Mesothelial cell of epicardium (in vitro differentiated cells): ENCODE measurements around the gene SH2D6. TPM values are rescaled to one million over a fixed set of nuclear protein-coding genes. Genes with fewer than 3 reads are reported as not detected.
"Not testable (repeated sequence)": the region's sequence is repeated elsewhere in the genome, so short reads cannot be mapped to it uniquely, and the experiment has no call there.

Experiments used
- DNase-seq, 2 experiments: peaks; one replicate each; pipeline ENCODE4 v3.0.0; 2021; ENCODE audit warnings: low spot score in 2 of 2; ENCODE audit not compliant: unreplicated experiment in 2 of 2
- H3K27ac Mint-ChIP-seq: 2 replicates; pipeline ENCODE4 v1.8.0; 2021; ENCODE audit warnings: mixed read lengths
- H3K27me3 Mint-ChIP-seq: 2 replicates; pipeline ENCODE4 v1.8.0; 2021; ENCODE audit warnings: low read depth, mixed read lengths
- H3K36me3 Mint-ChIP-seq: 2 replicates; pipeline ENCODE4 v1.8.0; 2021; ENCODE audit warnings: mixed read lengths
- H3K4me1 Mint-ChIP-seq: 2 replicates; pipeline ENCODE4 v1.8.0; 2021; ENCODE audit warnings: mixed read lengths
- H3K4me3 Mint-ChIP-seq: 2 replicates; pipeline ENCODE4 v1.8.0; 2021; ENCODE audit warnings: mild to moderate bottlenecking, moderate library complexity, mixed read lengths
- H3K9me3 Mint-ChIP-seq: 2 replicates; pipeline ENCODE4 v1.8.0; 2021; ENCODE audit warnings: mixed read lengths
- total RNA-seq: library from RNA; stranded (reverse); gene quantifications from 3 replicates; pipeline ENCODE4 v1.2.1, GENCODE V29; 2021
- TF ChIP-seq, protein P1 (sequence below): fragments of 200-600 bp; sonication (generic); IDR thresholded peaks from one replicate; pipeline ENCODE4 v1.5.0; 2021; ENCODE audit warnings: antibody characterized with exemption; ENCODE audit not compliant: unreplicated experiment

The SH2D6 gene
- total RNA-seq, 1 donor from 2014 or later: 0.38 TPM

DNA sequence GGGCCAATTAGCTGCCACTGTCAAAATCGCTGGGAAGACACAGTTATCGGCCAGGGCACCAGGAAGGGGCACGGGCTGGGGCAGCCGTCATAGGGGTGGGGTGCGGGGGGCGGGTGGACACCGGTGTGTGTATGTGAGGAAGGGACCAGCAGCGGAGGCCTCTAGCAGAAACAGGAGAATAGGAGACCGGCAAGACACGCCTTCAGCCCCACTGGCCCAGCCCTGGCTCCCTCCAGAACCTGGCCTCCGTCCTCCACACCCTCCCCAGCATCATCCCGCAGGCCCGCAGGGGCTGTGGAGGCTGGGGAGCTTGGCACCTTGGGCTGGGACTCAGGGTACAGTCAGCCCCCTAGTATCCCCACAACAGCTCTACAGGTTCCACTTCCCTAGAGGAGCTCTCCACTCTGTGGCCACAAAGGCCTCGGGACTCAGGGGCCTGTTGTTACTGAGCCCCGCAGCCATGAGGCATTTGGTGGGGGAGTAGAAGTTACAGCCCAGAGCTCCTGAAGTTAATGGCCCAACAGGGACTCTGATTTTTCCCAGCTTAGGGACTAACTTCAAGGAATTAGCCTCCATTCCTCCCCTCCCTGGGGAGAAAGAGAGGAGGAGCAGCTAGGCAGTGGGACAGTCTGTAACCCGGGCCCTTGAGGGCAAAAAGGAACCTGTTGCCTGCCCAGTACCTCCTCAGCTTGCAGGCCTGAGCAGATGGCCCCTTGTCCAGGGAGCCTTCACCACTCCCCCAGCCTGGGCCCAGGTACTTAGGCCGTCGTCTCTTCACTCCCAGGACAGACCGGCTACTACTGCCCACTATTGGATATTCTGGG, 19.9 kb downstream of the SH2D6 start:
- TF ChIP-seq, protein P1, sequence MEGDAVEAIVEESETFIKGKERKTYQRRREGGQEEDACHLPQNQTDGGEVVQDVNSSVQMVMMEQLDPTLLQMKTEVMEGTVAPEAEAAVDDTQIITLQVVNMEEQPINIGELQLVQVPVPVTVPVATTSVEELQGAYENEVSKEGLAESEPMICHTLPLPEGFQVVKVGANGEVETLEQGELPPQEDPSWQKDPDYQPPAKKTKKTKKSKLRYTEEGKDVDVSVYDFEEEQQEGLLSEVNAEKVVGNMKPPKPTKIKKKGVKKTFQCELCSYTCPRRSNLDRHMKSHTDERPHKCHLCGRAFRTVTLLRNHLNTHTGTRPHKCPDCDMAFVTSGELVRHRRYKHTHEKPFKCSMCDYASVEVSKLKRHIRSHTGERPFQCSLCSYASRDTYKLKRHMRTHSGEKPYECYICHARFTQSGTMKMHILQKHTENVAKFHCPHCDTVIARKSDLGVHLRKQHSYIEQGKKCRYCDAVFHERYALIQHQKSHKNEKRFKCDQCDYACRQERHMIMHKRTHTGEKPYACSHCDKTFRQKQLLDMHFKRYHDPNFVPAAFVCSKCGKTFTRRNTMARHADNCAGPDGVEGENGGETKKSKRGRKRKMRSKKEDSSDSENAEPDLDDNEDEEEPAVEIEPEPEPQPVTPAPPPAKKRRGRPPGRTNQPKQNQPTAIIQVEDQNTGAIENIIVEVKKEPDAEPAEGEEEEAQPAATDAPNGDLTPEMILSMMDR: no peak
- Mint-ChIP-seq H3K36me3 (no peaks in the 10 kb centered on the region), H3K9me3 (no peaks in the 10 kb centered on the region), H3K4me3 (peak overlapping the region; percentile 71), H3K4me1 (peaks cover 31% of the 10 kb centered on the region), H3K27me3 (no peaks in the 10 kb centered on the region), H3K27ac (peak overlapping the region; percentile 97)
- DNase-seq: no peak

DNA sequence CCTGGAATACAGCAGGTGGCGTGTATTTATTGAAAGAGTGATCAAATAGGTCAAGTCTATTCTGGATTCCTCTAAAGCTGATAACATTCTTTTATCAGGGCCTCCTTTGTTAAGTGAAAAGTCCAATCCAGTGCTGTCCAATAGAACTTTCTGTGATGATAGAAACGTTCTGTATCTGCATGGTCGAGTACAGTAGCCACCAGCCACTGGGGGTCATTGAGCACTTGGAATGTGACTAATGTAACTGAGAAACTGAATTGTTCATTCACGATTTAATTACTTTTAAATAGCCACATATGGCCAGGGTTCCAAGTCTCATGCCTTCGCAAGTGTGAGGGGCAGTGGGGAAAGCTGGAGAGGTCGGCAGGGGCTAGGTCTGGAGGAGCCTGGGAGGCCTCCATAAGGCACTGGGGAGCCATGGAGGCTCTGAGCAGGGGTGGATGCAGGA, 20.5 kb downstream of the SH2D6 start:
- TF ChIP-seq, protein P1: no peak
- Mint-ChIP-seq H3K27me3 (no peaks in the 10 kb centered on the region), H3K9me3 (no peaks in the 10 kb centered on the region), H3K4me3 (no peak overlapping the region), H3K27ac (peak overlapping the region; percentile 47), H3K4me1 (peaks cover 26% of the 10 kb centered on the region), H3K36me3 (no peaks in the 10 kb centered on the region)
- DNase-seq: no peak

DNA sequence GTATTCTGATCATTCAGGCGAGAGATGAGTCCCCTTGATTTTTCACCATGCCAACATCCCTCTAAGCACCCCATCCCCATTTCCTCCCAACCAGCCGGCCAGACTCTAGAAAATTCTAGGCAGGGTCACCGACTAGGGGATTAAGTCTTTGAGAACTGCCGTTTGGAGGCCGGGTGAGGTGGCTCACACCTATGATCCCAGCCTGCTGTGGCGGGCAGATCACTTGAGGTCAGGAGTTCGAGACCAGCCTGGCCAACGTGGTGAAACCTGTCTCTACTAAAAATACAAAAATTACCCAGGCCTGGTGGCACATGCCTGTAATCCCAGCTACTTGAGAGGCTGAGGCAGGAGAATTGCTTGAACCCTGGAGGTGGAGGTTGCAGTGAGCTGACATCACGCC, 21.1 kb downstream of the SH2D6 start:
- DNase-seq, H3K4me3 Mint-ChIP-seq, H3K27me3 Mint-ChIP-seq, H3K9me3 Mint-ChIP-seq, H3K27ac Mint-ChIP-seq, H3K36me3 Mint-ChIP-seq: not testable (repeated sequence)
- peaks cover 26% of the 10 kb centered on the region for H3K4me1 Mint-ChIP-seq

DNA sequence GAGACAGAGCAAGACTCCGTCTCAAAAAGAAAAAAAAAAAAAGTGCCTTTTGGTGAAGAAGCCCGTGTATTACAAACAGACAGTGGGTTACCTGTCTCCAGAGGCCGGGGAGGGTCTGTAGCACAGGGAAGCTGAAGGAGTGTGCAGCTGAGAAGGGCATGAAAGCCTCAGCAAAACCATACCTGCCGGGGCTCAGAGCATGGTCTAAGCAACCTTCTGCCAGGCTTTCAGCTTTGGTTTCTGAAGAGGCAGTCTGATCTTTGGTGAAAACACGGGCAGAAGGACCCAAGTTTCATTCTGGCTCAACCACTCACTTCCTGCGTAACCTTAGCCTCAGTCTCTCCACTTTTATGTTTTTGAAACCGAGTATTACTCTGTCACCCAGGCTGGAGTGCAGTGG, 21.5 kb downstream of the SH2D6 start:
- Mint-ChIP-seq H3K36me3 (no peaks in the 10 kb centered on the region), H3K4me3 (no peak overlapping the region), H3K27me3 (no peaks in the 10 kb centered on the region), H3K27ac (no peak overlapping the region), H3K9me3 (no peaks in the 10 kb centered on the region), H3K4me1 (peaks cover 28% of the 10 kb centered on the region)
- TF ChIP-seq, protein P1: no peak
- no peak for DNase-seq

DNA sequence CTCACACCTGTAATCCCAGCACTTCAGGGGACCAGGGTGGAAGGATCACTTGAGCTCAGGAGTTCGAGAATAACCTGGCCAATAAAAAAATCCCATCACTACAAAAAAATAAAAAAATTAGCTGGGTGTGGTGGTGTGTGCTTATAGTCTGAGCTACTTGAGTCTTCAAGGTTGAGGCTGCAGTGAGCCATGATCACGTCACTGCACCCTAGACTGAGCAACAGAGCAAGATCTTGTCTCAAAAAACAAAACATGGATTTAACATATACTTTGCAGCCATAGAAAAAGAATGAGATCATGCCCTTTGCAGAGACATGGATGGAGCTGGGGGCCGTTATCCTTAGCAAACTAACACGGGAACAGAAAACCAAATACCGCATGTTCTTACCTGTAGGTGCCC, 22.2 kb downstream of the SH2D6 start:
- H3K4me3 Mint-ChIP-seq: no peak overlapping the region
- TF ChIP-seq, protein P1: no peak
- DNase-seq: no peak
- no peaks in the 10 kb centered on the region for H3K36me3 Mint-ChIP-seq
- H3K27me3 Mint-ChIP-seq: no peaks in the 10 kb centered on the region
- H3K9me3 Mint-ChIP-seq: no peaks in the 10 kb centered on the region
- H3K4me1 Mint-ChIP-seq: peaks cover 28% of the 10 kb centered on the region
- H3K27ac Mint-ChIP-seq: no peak overlapping the region

DNA sequence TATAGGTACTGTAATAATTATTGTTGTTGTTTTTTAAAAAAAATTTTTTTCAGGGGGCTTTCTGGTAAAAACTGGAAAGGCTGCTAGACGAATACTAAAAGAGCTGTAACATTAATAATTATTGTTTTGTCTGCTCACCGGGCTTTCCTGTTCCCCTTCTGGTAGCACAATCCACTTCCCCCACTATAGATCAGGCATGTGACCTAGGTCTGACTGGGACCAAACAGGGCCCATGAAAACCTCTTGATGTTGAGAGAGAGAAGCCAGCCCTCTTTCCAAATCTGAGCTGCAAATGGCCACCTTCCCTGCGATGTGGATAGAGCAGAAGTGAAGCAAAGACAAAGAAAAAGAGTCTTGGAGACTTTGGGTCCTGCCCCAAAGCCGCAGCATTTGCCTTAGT, 23.4 kb downstream of the SH2D6 start:
- no peaks in the 10 kb centered on the region for H3K9me3 Mint-ChIP-seq
- H3K27ac Mint-ChIP-seq: no peak overlapping the region

More for the DNA sequence above, 23.4 kb downstream of the SH2D6 start:
- Mint-ChIP-seq H3K36me3 (no peaks in the 10 kb centered on the region), H3K27me3 (no peaks in the 10 kb centered on the region), H3K4me1 (peaks cover 19% of the 10 kb centered on the region), H3K4me3 (no peak overlapping the region)
- TF ChIP-seq, protein P1: no peak
- no peak for DNase-seq
